Measurements from ENCODE around the gene FBXW12.

FBXW12 gene

GRCh38 chr3:48418651-48419050 is 46.6 kb downstream of the FBXW12 start:
- TF ChIP-seq CTCF (IDR thresholded peaks at IDR 0.05; ENCODE audit: insufficient read depth, low read length, poor library complexity, severe bottlenecking) (no peak), EZH2phosphoT487 (conservative IDR thresholded peaks at IDR 0.05; ENCODE audit: low read length) (no peak)
- Histone ChIP-seq H3K9me2 (replicated peaks; ENCODE audit: insufficient read depth, low read length) (no peaks in the 10 kb centered on the region), H3K4me3 (ENCODE audit: insufficient read depth, low read length, poor library complexity, severe bottlenecking) (no peak overlapping the region), H3K36me3 (ENCODE audit: low read length) (no peaks in the 10 kb centered on the region), H4K20me1 (ENCODE audit: low read depth, low read length) (no peaks in the 10 kb centered on the region), H3K79me2 (ENCODE audit: insufficient read depth, low read length) (no peaks in the 10 kb centered on the region), H2AFZ (ENCODE audit: low read depth, low read length, severe bottlenecking) (no peak overlapping the region), H3K9me3 (ENCODE audit: insufficient read depth, low read length) (no peaks in the 10 kb centered on the region), H3K4me2 (ENCODE audit: low read depth, low read length, poor library complexity, severe bottlenecking) (no peak overlapping the region), H3K27me3 (ENCODE audit: low read length) (no peaks in the 10 kb centered on the region), H3K27ac (ENCODE audit: low read depth, low read length) (no peak overlapping the region), H3F3A (ENCODE audit: insufficient read depth) (no peaks in the 10 kb centered on the region), H3K9ac (ENCODE audit: low read length) (no peak overlapping the region)

GRCh38 chr3:48419149-48419548 is 47.1 kb downstream of the FBXW12 start:
- Histone ChIP-seq H2AFZ (ENCODE audit: low read depth, low read length, severe bottlenecking) (no peak overlapping the region), H3K9me2 (replicated peaks; ENCODE audit: insufficient read depth, low read length) (no peaks in the 10 kb centered on the region), H3K4me3 (ENCODE audit: insufficient read depth, low read length, poor library complexity, severe bottlenecking) (no peak overlapping the region), H4K20me1 (ENCODE audit: low read depth, low read length) (no peaks in the 10 kb centered on the region), H3K9me3 (ENCODE audit: insufficient read depth, low read length) (no peaks in the 10 kb centered on the region), H3K36me3 (ENCODE audit: low read length) (no peaks in the 10 kb centered on the region), H3K79me2 (ENCODE audit: insufficient read depth, low read length) (no peaks in the 10 kb centered on the region), H3K27ac (ENCODE audit: low read depth, low read length) (no peak overlapping the region), H3F3A (ENCODE audit: insufficient read depth) (no peaks in the 10 kb centered on the region), H3K4me2 (ENCODE audit: low read depth, low read length, poor library complexity, severe bottlenecking) (no peak overlapping the region), H3K9ac (ENCODE audit: low read length) (no peak overlapping the region), H3K27me3 (ENCODE audit: low read length) (no peaks in the 10 kb centered on the region)
- no peak for TF ChIP-seq EZH2phosphoT487 (conservative IDR thresholded peaks at IDR 0.05; ENCODE audit: low read length)
- no peak for TF ChIP-seq CTCF (IDR thresholded peaks at IDR 0.05; ENCODE audit: insufficient read depth, low read length, poor library complexity, severe bottlenecking)

- no peaks in the 10 kb centered on the region for H3F3A ChIP-seq (ENCODE audit: insufficient read depth)
- H3K4me2 ChIP-seq (ENCODE audit: low read depth, low read length, poor library complexity, severe bottlenecking) = no peak overlapping the region
- no peak overlapping the region for H3K9ac ChIP-seq (ENCODE audit: low read length)
- H4K20me1 ChIP-seq (ENCODE audit: low read depth, low read length) = no peaks in the 10 kb centered on the region
- H3K9me3 ChIP-seq (ENCODE audit: insufficient read depth, low read length) = no peaks in the 10 kb centered on the region
- H3K27me3 ChIP-seq (ENCODE audit: low read length) = no peaks in the 10 kb centered on the region
- no peaks in the 10 kb centered on the region for H3K9me2 ChIP-seq (replicated peaks; ENCODE audit: insufficient read depth, low read length)
- H3K36me3 ChIP-seq (ENCODE audit: low read length) = no peaks in the 10 kb centered on the region
- H3K4me3 ChIP-seq (ENCODE audit: insufficient read depth, low read length, poor library complexity, severe bottlenecking) = no peak overlapping the region
- no peak for TF ChIP-seq CTCF (IDR thresholded peaks at IDR 0.05; ENCODE audit: insufficient read depth, low read length, poor library complexity, severe bottlenecking)
- no peak overlapping the region for H2AFZ ChIP-seq (ENCODE audit: low read depth, low read length, severe bottlenecking)
- H3K79me2 ChIP-seq (ENCODE audit: insufficient read depth, low read length) = no peaks in the 10 kb centered on the region
- no peak overlapping the region for H3K27ac ChIP-seq (ENCODE audit: low read depth, low read length)
Observed at GRCh38 chr3:48419597-48419996, 47.6 kb downstream of the FBXW12 start.

GRCh38 chr3:48420561-48420960 is 48.5 kb downstream of the FBXW12 start:
- H3K9ac ChIP-seq (ENCODE audit: low read length) = no peak overlapping the region
- H3K27me3 ChIP-seq (ENCODE audit: low read length) = no peaks in the 10 kb centered on the region
- H4K20me1 ChIP-seq (ENCODE audit: low read depth, low read length) = no peaks in the 10 kb centered on the region
- no peaks in the 10 kb centered on the region for H3K36me3 ChIP-seq (ENCODE audit: low read length)
- no peaks in the 10 kb centered on the region for H3K79me2 ChIP-seq (ENCODE audit: insufficient read depth, low read length)
- TF ChIP-seq EZH2phosphoT487 (conservative IDR thresholded peaks at IDR 0.05; ENCODE audit: low read length) (no peak), CTCF (IDR thresholded peaks at IDR 0.05; ENCODE audit: insufficient read depth, low read length, poor library complexity, severe bottlenecking) (no peak)
- no peaks in the 10 kb centered on the region for H3F3A ChIP-seq (ENCODE audit: insufficient read depth)
- H3K9me2 ChIP-seq (replicated peaks; ENCODE audit: insufficient read depth, low read length) = no peaks in the 10 kb centered on the region
- H3K9me3 ChIP-seq (ENCODE audit: insufficient read depth, low read length) = no peaks in the 10 kb centered on the region
- no peak overlapping the region for H2AFZ ChIP-seq (ENCODE audit: low read depth, low read length, severe bottlenecking)
- no peak overlapping the region for H3K27ac ChIP-seq (ENCODE audit: low read depth, low read length)
- H3K4me2 ChIP-seq (ENCODE audit: low read depth, low read length, poor library complexity, severe bottlenecking) = no peak overlapping the region
- H3K4me3 ChIP-seq (ENCODE audit: insufficient read depth, low read length, poor library complexity, severe bottlenecking) = no peak overlapping the region

All from SU-DHL-6 (cell line).